Measurements from ENCODE around the gene CD200R1.

DNA sequence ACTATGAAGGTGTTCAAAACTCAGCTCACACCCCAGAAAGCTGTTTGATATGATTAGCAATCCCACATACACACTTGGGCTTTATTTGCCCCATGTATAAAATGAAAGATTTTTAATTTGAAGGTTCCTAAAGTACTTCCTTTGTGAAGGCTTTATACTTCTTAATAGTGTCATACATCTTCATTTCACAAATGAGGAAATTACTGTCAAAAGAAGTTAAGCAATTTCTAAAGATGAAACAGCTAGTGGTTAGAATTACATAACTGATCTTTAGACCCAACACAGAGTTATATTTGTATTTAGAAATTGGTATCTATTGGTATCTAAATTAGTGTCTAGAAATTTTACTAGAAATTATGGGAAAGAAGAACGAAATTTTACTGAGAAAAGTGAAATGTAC is 7.1 kb downstream of the CD200R1 start:
- TF ChIP-seq, protein P1, sequence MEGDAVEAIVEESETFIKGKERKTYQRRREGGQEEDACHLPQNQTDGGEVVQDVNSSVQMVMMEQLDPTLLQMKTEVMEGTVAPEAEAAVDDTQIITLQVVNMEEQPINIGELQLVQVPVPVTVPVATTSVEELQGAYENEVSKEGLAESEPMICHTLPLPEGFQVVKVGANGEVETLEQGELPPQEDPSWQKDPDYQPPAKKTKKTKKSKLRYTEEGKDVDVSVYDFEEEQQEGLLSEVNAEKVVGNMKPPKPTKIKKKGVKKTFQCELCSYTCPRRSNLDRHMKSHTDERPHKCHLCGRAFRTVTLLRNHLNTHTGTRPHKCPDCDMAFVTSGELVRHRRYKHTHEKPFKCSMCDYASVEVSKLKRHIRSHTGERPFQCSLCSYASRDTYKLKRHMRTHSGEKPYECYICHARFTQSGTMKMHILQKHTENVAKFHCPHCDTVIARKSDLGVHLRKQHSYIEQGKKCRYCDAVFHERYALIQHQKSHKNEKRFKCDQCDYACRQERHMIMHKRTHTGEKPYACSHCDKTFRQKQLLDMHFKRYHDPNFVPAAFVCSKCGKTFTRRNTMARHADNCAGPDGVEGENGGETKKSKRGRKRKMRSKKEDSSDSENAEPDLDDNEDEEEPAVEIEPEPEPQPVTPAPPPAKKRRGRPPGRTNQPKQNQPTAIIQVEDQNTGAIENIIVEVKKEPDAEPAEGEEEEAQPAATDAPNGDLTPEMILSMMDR (IDR thresholded peaks at IDR 0.05; ENCODE audit: low read length) = no peak
- TF ChIP-seq EZH2 (IDR thresholded peaks at IDR 0.05; ENCODE audit: borderline replicate concordance, low read length) = no peak
